ENCODE data around the gene CLDN4.
"Not testable (repeated sequence)": the region's sequence is repeated elsewhere in the genome, so short reads cannot be mapped to it uniquely, and the experiment has no call there.

CLDN4 gene

DNA sequence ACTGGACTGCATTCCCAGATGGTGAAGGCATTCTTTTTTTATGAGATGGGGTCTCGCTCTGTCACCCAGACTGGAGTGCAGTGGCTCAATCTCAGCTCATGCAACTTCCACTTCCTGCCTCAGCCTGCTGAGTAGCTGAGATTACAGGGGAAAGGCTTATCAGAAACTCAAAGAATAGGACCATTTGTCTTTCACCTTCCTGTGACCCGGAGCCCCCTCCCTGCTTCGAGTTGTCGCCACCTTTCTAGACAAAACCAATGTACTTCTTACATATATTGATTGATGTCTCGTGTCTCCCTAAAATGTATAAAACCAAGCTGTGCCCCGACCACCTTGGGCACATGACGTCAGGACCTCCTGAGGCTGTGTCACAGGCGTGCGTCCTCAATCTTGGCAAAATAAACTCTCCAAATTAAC is 13.3 kb downstream of the CLDN4 start:
- no peak for DNase-seq

DNA sequence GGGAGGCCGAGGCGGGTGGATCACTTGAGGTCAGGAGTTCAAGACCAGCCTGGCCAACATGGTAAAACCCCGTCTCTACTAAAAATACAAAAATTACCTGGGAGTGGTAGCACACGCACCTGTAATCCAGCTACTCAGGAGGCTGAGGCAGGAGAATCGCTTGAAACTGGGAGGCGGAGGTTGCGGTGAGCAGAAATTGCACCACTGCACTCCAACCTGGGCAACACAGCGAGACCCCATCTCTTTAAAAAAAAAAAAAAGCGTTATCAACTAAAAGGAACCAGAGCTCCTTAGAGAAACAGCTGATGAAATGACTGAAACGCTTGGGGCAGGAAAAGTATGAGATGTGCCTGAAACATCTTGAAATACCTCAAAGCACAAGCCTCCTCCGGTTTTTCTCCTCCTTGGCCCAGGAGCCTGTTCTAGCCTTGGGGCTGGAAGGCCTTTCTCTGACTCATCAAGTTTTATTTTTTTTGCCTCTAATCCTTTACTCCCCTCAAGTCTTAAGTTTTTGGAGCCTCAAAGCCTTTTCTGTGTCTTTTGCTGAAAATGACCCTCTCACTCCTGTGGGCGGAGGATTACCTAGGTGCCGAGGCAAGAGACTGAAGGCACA is 14.2 kb downstream of the CLDN4 start:
- no peak for DNase-seq

DNA sequence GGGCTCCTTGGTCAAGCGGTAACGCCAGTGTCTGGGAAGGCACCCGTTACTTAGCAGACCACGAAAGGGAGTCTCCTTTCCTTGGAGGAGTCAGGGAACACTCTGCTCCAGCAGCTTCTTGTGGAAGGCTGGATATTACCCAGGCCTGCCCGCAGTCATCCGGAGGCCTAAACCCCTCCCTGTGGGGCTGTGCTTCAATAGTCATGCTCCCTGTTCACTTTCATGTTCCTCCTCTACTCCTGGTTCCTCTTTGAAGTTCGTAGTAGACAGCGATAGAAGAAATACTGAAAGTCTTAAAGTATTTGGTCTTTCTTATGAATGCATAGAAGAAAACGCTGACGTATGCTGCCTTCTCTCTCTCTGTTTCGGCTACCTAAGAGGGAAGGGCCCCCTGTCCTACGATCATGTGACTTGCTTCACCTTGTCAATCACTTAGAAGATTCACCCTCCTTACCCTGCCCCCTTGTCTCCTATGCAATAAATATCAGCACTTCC is 15.0 kb downstream of the CLDN4 start:
- not testable (repeated sequence) for DNase-seq

DNA sequence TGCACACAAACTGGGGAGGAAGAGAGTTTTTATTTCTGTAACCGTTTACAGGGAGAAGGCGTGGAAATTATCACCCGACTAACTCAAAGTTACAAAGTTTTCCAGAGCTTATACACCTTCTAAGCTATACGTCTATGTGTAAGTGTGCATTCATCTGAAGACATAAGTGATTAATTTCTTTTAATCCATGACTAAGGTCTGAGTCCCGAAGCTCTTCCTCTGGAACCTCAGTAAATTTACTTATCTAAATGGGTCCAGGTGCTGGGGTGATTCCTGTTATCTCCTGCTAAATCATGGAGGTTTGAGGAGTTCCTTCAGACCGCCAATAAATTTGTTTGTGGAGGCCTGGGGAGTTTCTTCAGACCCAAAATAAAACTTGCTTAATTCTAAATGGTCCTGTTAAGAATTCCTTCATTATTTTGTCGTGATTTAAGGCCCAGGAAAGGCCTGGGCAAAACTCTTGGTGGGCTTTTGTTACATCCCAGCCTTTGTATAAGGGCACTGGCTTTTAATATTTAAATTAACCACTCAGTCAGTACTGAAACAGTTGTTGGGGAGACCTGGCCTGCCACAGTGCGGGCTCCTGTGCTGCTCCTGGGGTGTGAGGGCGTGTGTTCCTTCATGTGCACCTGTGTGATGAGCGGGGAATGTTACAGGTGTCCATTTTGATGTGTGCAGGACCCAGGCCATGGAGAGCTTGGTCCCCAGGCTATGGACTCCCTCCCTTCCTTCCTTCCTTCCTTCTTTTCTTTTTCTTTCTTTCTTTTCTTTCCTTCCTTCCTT is 17.3 kb downstream of the CLDN4 start:
- no peak for DNase-seq

DNA sequence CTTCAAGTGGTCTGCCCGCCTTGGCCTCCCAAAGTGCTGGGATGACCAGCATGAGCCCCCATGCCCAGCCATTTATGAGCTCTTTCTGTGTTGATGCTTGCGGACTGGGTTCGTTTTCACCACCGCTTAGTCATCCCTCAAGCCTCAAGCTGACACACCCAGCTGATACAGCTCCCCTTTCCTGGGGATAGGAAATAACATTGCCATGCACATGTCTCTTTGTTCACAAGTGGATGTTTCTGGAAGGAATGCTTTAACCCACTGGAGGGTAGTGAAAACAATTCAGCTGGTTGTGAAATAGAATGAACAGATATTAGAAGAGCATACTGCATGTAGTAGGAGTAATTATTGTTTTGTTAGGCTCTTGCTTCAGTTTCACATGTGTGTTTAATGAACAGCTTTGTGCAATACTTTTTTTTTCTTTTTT is 20.0 kb downstream of the CLDN4 start:
- DNase-seq: no peak

DNA sequence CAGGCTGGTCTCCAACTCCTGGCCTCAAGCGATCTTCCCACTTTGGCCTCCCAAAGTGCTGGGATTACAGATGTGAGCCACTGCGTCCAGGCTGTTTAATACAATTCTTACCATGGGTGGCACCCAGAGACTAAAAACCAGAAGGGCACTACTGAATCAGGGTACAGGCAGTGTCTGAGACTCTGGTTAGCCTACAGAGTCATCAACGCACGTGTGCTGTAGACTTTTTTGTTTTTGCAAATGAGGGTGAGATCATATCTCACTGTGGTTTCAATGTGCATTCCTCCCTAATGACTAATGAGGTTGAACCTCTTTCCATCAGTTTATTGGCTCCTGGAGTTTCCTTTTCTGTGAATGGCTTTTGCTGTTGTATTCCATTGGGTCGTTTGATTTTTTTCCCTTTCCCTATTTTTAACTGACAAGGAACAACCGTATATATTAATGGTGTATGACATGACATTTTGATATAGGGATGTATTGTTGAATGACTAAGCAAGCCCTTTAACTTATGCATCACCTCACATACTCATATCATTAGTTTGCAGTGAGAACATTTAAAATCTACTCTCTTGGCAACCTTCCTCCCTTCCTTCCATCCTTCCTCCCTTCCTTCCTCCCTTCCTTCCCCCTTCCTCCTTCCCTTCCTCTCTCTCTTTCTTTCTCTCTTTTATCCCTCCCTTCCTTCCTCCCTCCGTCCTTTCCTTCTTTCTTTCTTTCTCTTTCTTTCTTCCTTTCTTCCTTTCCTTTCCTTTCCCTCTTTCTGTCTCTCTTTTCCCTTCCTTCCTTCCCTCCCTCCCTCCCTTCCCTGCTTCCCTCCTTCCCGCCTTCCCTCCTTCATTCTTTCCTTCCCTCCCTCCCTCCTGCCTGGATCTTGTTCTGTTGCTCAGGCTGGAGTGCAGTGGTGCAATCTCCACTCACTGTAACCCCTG is 20.9 kb downstream of the CLDN4 start:
- no peak for DNase-seq

DNA sequence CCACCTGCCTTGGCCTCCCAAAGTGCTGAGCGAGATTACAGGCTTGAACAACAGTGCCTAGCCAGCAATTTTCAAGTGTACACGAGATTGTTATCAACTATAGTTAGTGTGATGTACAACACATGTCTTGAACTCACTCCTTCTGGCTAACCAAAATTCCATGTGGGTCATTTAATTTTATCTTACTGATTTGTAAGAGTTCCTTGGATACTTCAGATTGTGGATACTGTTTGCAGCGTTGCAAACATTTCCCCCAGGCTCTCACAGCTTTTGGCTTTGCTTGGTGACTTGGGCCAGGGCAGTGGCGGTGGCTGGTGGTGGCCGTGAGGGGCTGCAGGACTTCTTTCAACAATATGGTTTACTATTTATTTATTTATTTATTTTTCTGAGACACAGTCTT is 21.7 kb downstream of the CLDN4 start:
- DNase-seq: no peak

DNA sequence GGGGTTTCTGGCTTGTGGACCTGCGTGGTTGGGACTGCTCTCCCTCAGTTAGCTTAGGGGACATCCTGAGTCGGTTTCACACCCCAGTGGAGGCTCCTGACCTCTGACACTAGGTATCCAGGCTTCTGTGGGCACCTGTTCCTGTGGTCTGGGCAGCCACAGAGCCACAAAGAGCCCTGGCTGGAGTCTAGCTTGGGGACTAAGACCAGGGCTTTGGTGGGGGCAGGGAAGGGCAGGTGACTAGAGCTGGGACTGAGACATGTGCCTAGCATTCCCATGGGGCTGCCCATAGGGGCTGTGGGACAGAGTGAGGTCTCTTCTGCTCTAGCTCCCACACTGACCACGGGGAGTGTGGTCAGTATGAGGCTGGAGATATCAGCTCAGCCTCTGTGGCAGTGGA is 26.1 kb downstream of the CLDN4 start:
- no peak for DNase-seq

DNA sequence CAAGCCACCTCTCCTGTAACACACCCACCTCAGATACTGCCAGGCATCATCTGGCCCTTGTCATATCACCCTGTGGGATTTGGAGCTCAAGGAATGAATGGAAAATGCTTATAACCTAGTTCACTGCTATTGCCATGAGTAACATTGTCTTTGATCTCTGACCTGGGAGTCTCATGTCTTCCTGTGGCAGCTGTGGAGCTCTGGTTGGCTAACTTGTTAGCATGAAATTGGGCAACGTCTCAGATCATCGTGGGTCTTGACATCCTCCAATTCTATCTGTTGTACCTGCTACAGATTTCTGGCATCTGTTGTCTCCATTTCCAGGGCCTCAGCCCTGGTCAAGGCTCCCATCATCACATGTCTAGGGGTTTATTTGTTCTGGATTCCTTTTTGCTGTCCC is 28.0 kb downstream of the CLDN4 start:
- DNase-seq: no peak

DNA sequence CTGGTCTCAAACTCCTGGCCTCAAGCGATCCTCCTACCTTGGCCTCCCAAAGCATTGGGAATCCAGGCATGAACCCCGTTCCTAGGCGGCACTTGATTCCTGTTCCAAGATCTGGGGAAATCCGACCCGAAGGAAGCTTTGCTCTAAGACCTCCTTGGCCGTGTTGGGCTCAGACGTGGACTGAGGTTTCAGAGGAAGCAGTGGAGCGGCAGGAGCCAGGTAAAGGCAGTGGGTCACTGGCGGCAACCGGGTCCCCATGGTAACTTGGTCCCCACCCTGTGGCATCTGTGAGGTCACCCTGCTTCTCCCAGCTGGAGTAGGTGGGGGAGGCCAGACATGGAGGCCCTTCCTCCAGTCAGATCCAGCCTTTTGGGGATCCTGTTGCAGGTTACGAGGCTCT is 30.1 kb downstream of the CLDN4 start, which contains the start of gene TMEM270:
TMEM270 (plus strand) TSS at position 301 of the 400 bp plus-strand sequence; CDS start at position 337, 36 bp downstream.
- DNase-seq: no peak

DNA sequence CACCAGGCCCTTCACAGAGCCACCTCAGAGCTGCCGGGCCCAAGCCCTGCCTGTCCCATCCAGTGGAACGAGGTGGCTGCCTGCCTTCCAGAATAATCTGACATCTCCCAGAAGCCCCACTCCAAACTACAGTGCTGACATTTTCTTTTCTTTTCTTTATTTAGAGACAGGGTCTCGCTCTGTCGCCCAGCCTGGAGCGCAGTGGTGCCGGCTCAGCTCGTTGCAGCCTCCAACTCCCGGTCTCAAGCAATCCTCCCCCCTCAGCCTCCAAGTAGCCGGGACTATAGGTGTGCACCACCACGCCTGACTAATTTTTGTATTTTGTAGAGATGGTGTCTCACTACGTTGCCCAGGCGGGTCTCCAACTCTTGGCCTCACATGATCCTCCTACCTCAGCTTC is 30.5 kb downstream of the CLDN4 start:
- DNase-seq: no peak

DNA sequence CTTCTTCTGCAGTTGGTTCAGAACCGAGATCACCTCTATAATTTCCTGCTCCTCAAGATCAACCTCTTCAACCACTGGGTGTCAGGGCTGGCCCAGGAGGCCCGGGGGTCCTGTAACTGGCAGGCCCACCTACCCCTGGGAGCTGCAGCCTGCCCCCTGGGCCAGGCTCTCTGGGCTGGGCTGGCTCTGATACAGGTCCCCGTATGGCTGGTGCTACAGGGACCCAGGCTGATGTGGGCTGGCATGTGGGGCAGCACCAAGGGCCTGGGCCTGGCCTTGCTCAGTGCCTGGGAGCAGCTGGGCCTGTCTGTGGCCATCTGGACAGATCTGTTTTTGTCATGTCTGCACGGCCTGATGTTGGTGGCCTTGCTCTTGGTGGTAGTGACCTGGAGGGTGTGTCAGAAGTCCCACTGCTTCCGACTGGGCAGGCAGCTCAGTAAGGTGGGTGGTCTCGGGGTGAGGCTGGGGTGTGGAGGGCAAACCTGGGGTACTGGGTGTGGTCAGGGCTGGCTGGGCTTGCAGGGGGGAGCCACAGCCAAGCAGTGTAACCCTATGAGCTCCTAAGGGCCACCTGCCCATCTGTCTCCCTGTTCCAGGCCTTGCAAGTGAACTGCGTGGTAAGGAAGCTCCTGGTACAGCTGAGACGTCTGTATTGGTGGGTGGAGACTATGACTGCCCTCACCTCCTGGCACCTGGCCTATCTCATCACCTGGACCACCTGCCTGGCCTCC is 34.4 kb downstream of the CLDN4 start:
- no peak for DNase-seq

DNA sequence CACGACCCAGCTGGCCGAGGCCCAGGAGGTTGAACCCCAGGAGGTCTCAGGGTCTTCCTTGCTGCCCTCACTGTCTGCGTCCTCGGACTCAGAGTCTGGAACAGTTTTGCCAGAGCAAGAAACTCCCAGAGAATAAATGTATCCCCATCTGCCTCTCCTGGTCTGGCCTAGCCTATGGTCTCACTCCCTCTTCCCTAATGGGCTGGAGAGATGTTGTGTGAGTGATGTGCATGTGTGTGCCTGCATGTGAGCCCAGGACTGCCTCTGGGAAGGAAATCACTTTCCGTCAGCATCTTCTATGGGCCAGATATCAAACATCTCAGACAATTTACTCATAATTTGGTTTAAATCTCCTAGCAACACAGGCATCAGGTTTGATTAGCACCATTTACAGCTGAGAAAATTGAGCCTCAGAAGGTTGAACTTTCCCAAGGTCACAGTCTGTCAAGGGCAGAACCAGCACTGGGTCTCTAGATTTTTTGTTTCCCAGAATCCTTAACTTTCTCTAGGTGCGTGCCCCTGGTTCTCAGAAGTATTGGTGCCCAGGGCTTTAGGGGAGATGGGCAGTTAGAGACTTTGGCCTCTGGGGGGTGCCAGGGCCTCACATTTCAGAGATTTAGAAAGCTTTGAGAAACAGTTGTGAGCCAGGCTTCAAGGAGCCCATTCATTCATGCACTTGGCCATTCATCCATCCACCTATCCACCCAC is 35.1 kb downstream of the CLDN4 start:
- no peak for DNase-seq

DNA sequence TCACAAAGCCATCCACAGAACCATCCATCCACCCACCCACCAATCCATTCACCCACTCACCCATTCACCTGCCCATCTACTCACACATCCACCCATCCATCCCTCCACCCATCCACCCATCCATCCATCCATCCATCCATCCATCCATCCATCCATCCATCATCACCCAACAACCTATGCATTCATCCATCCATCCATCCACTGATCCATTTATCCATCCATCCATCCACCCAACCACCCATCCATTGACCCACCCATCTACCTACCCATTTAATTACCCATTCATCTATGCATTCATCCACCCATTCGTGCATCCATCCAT is 35.6 kb downstream of the CLDN4 start:
- no peak for DNase-seq

DNA sequence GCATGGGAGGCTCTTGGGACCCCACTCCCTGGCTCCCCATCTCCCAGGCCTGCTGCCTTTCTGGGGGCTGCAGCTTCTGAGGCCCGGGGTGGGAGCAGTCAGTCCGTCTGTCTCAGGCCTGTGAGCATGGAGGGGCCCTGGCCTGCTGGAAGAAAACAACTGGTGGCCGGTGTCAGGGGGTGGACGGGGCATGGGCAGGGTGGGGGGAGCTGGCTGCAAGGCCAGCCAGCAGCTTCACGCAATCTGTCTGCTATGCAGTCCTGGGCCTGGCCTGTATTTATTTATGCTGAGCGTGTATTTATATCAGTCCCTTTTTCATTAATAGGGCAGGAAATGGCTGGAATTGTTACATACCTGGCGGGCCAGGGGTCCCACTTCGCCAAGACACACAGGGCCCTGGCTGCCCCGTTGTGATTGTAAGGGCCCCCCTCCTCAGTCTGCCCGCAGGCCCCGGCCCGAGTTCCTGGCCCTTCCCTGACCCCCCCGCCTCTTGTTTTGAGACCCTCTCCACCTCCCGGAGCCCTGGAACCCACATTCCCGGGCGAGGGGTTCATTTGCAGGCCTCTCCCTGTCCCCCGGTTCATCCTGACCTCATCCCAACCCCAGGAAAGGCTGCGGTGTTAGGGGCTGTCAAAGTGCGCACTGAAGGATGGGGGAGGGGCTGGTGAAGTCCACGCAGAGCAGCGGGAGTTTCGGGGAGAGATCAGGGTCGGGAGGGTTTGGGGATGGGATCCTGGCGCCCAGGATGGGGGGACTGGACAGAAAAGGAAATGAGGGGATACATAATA is 38.4 kb downstream of the CLDN4 start:
- no peak for DNase-seq

DNA sequence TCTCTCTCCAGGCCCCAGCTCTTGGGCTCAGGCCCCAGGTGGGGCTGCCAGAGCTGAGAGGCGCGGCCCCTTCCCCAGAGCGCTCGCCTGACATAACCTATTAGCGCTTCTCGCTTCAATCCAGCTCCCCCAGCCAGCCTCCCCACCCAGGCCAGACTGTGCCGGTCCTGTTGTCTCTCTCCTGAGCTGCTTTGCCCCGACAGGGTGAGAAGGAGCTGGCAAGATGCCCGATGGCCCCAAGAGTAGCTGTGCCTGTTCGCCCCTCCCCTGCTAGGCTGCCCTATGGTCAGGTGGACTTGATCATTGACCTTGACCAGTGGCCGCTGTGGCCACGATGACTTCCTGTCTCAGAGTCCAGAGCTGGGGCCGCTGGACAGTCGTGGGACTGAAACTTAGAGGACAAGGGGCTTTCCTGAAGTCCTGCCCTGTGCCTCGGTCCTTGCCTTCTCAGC is 39.3 kb downstream of the CLDN4 start:
- no peak for DNase-seq

DNA sequence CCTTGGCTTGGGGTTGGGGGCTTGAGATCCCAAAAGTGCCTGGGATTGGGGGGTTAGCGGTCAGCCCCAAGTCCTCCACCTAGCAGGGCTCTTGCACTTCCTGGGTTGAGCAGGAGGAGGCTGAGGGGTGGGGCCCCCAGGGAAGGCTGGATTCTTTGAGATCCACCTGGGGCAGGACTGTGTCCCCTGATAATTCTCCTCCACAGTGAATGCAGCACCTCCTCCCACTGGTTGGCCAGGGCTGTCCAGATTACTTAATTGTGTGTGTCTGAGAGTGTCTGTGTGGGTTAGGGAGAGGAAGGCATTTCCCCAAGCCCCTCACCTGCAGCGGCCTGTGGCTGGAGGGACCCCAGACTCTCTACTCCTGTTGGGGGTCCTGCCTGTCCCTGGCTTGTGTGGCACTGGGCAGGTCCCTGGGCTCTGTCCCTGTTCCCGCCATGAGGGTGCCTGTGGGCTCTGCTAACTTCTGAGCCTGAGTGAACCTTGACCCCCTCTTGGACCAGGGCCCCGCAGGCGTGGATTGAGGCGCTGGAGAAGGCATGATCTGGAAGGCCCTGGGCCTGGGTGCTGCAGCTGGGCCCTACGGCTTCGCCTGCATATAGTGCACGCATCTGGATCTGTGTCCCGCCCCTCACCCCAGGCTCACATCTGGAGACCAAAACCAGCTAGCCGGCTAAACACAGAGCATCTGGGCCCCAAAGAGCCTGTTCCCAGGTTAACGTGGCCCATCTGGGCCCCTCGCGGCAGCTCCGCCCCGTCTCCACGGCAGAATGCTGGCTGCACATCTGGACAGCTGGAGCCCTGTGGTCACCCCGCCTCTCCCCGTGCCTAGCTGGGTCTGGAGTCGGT is 40.6 kb downstream of the CLDN4 start:
- DNase-seq: no peak

DNA sequence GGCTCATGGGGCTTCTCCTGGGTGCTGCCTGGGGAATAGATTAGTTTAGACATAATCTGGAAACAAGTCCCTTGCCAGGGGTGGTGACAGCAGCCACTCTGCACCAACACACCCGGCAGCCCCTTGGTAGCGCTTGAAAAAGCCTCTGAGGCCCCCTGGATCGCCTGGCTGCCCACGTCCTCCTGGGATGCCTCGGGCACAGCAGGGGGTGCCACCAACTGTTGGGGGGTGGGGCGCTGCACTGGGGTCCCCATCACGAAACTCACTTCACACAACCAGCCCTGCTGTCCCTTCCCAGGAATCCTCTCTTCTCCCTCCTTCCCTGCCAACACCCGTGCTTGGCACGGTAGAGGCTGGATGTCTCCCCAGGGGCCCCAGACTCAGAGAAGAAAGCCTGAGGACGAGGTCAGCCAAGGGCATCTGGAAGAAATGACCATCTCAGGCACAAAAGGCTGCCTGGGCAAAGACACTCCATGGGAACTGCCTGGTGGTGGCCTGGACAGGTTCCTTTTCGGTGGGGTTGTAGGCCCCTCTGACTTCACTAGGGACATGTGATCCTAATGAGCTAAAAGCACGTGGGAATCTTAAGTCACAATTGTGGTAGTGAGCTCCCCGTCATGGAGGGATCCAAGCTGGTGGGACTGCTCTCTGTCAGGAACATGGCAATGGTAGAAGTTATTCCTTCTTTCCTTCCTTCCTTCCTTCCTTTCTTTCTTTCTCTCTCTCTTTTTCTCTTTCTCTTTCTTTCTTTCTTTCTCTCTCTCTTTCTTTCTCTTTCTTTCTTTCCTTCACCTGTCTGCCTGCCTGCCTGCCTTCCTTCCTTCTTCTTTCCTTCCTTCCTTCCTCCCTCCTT is 41.5 kb downstream of the CLDN4 start:
- no peak for DNase-seq

DNA sequence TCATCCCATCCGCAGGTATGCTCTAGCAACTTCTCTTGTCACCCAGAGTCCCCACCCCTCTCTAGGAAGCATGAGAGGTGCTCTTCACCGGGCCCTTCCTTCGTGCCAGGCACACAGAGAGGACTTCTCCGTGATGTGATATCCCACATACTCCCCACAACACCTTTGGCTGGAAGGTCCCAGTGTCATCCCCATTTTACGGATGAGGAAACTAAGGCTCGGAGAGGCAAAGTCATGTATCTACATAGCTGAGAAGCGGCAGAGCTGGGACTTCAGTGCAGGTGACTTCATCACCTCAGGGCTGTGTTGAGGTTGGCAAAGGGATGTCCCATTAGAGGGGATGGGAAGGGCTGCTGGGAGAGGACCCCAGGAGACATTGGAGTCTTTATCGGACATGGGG is 45.6 kb downstream of the CLDN4 start:
- DNase-seq: no peak
